GM12878 (cell line): ENCODE results near the gene NFKBIE. TPM values are rescaled to one million over a fixed set of nuclear protein-coding genes. Genes with fewer than 3 reads are reported as not detected.
A peak's percentile ranks its signal among the peaks of the same experiment; 100 is the strongest.

Source experiments
- ATF3 ChIP-seq: IDR thresholded peaks from 2 replicates; pipeline ENCODE4 v1.6.1; 2011; ENCODE audit warnings: low read depth, mild to moderate bottlenecking, low read length, moderate library complexity, borderline replicate concordance; ENCODE audit errors: extremely low read depth
- ATF7 ChIP-seq: fragments of 450-650 bp; IDR thresholded peaks from 2 replicates; pipeline ENCODE4 v1.6.1; 2016; ENCODE audit warnings: low read depth, mild to moderate bottlenecking
- BCL3 ChIP-seq: IDR thresholded peaks from 2 replicates; pipeline ENCODE4 v1.6.1; 2011; ENCODE audit warnings: borderline replicate concordance, low read depth, mild to moderate bottlenecking, moderate library complexity, low read length; ENCODE audit not compliant: insufficient read depth, poor library complexity, severe bottlenecking
- CHD1 ChIP-seq: IDR thresholded peaks from 2 replicates; pipeline ENCODE4 v1.6.1; 2012; ENCODE audit warnings: low read depth, low read length, improper control_type of control experiment
- E4F1 ChIP-seq: fragments of 450-650 bp; IDR thresholded peaks from 2 replicates; pipeline ENCODE4 v1.6.1; 2018; ENCODE audit warnings: borderline replicate concordance, mild to moderate bottlenecking; ENCODE audit not compliant: partially characterized antibody
- FOXM1 ChIP-seq: IDR thresholded peaks from 2 replicates; pipeline ENCODE4 v1.6.1; 2012; ENCODE audit warnings: low read depth, mild to moderate bottlenecking, inconsistent platforms, low read length, moderate library complexity
- JUNB ChIP-seq: IDR thresholded peaks from 2 replicates; pipeline ENCODE4 v1.6.1; 2016; ENCODE audit warnings: antibody characterized with exemption, mild to moderate bottlenecking
- KLF5 ChIP-seq: fragments of 450-650 bp; IDR thresholded peaks from 2 replicates; pipeline ENCODE4 v1.6.1; 2014; ENCODE audit warnings: mild to moderate bottlenecking; ENCODE audit not compliant: partially characterized antibody
- MAX ChIP-seq: IDR thresholded peaks from 2 replicates; pipeline ENCODE4 v1.6.1; 2012; ENCODE audit warnings: low read depth, low read length, improper control_type of control experiment
- MEF2A ChIP-seq: IDR thresholded peaks from 2 replicates; pipeline ENCODE4 v1.6.1; 2011; ENCODE audit warnings: low read depth, mild to moderate bottlenecking, low read length, moderate library complexity; ENCODE audit not compliant: insufficient read depth
- NBN ChIP-seq: fragments of 450-650 bp; IDR thresholded peaks from 2 replicates; pipeline ENCODE4 v1.6.1; 2016
- PAX8 ChIP-seq: fragments of 450-650 bp; IDR thresholded peaks from 2 replicates; pipeline ENCODE4 v1.6.1; 2017; ENCODE audit warnings: mild to moderate bottlenecking, moderate library complexity
- PRDM15 ChIP-seq: fragments of 450-650 bp; formaldehyde crosslinking; IDR thresholded peaks from 2 replicates; pipeline ENCODE4 v1.4.0; 2020; ENCODE audit warnings: mild to moderate bottlenecking, moderate library complexity
- SMARCA5 ChIP-seq: fragments of 450-650 bp; IDR thresholded peaks from 2 replicates; pipeline ENCODE4 v1.6.1; 2017; ENCODE audit warnings: mild to moderate bottlenecking
- ZNF217 ChIP-seq: fragments of 450-650 bp; IDR thresholded peaks from 2 replicates; pipeline ENCODE4 v1.6.1; 2017; ENCODE audit warnings: antibody characterized with exemption, mild to moderate bottlenecking
- ZNF274 ChIP-seq: IDR thresholded peaks from one replicate; pipeline ENCODE4 v1.8.0; 2011; ENCODE audit not compliant: insufficient read length, insufficient read depth
- ZNF384 ChIP-seq: IDR thresholded peaks from 2 replicates; pipeline ENCODE4 v1.6.1; 2012; ENCODE audit warnings: low read depth, mild to moderate bottlenecking, low read length, improper control_type of control experiment, borderline replicate concordance
- ZNF687 ChIP-seq: fragments of 450-650 bp; IDR thresholded peaks from 2 replicates; pipeline ENCODE4 v1.6.1; 2017; ENCODE audit warnings: mild to moderate bottlenecking, moderate library complexity
- polyA plus RNA-seq, 11 experiments: library from polyadenylated mRNA; depleted of rRNA in 4 of 11; unstranded in 6 of 11; stranded (reverse) in 5 of 11; fragments of >200 nt; fragmentation: Nextera tagmentation in 4 of 11; fragmentation: Illumina TruSeq in 1 of 11; extraction: Ambion mirVana in 4 of 11; extraction: Trizol in 1 of 11; gene quantifications; 1 replicate in 1 of 11; 2 replicates in 10 of 11; pipeline versions ENCODE4 v1.2.1 to v1.2.3, GENCODE V29; 2011 to 2016; ENCODE audit warnings: inconsistent platforms in 2 of 11, missing spikeins in 2 of 11, low read depth in 1 of 11
- total RNA-seq, 4 experiments: library from RNA; depleted of rRNA in 3 of 4; stranded (reverse); fragments of >200 nt in 3 of 4; fragmentation: Illumina TruSeq in 1 of 4; extraction: Trizol in 1 of 4; gene quantifications; 2 replicates each; pipeline versions ENCODE4 v1.2.1 to v1.2.3, GENCODE V29; 2013 to 2021

NFKBIE gene
- total and polyA plus RNA-seq, 10 of the 15 experiments (the other 5 are each of a cell fraction or from before 2014, with no cell fraction given): 10.4 to 106 (median 38.8) TPM

- TF ChIP-seq E4F1: no peak
- no peak for TF ChIP-seq ZNF384
- no peak for TF ChIP-seq MEF2A
- no peak for TF ChIP-seq JUNB
- TF ChIP-seq ZNF274: no peak
- no peak for TF ChIP-seq KLF5
- no peak for TF ChIP-seq CHD1
- TF ChIP-seq BCL3: no peak
- no peak for TF ChIP-seq PRDM15 (CRISPR knock-in tag)
- TF ChIP-seq ZNF217: no peak
- peak; percentile 61; the same call in 1 of the 2 replicates for TF ChIP-seq MAX
- peak; percentile 84 for TF ChIP-seq SMARCA5
- no peak for TF ChIP-seq ATF3
- no peak for TF ChIP-seq FOXM1
- peak; percentile 38; the same call in 1 of the 2 replicates for TF ChIP-seq ATF7
- no peak for TF ChIP-seq PAX8
- peak; percentile 91 for TF ChIP-seq ZNF687
- peak; percentile 62; the same call in 1 of the 2 replicates for TF ChIP-seq NBN
These were observed 43.9 kb downstream of the NFKBIE start (continued) for GRCh38 chr6:44221291-44221960.
